ENCODE results near the gene KIF26B. TPM values are rescaled to one million over a fixed set of nuclear protein-coding genes. Genes with fewer than 3 reads are reported as not detected.

KIF26B gene
- total and polyA plus RNA-seq, 10 of the 15 experiments (the other 5 are each of a cell fraction or from before 2014, with no cell fraction given), result 0.35 to 11.6 (median 2.2) TPM

GRCh38 chr1:245698116-245698515, 543.3 kb downstream of the KIF26B start:
- Histone ChIP-seq H3K27ac (ENCODE audit: control insufficient read depth, insufficient read depth) (no peak overlapping the region), H4K20me1 (ENCODE audit: control insufficient read depth, insufficient read depth) (no peaks in the 10 kb centered on the region), H3K4me3 (no peak overlapping the region), H3K4me1 (ENCODE audit: control insufficient read depth, insufficient read depth, low read length) (no peaks in the 10 kb centered on the region), H3K79me2 (ENCODE audit: control insufficient read depth, insufficient read depth, low read length) (no peaks in the 10 kb centered on the region), H3K36me3 (ENCODE audit: control insufficient read depth in 2 of 2, insufficient read depth in 2 of 2, low read length in 1 of 2) (peaks cover 0 to 2% of the 10 kb centered on the region in 2 experiments; a peak in 2 of 4 replicates), H2AFZ (ENCODE audit: control insufficient read depth, low read depth, low read length) (no peak overlapping the region), H3K27me3 (replicated peaks in 1 of 2; ENCODE audit: control insufficient read depth in 2 of 2, insufficient read depth in 2 of 2, low read length in 1 of 2) (no peaks in the 10 kb centered on the region), H3K9ac (ENCODE audit: control insufficient read depth, insufficient read depth, low read length) (no peak overlapping the region), H3K9me3 (replicated peaks; ENCODE audit: control insufficient read depth, insufficient read depth, low read length) (no peaks in the 10 kb centered on the region), H3K4me2 (ENCODE audit: control insufficient read depth, insufficient read depth) (no peak overlapping the region)
- no peak for DNase-seq (ENCODE audit: low read depth, low spot score)
- no peak for FAIRE-seq
- intact Hi-C loops (cut with micrococcal nuclease; ENCODE audit: unreplicated experiment), result loop anchor here (10.0 kb wide), 1 partner anchor 543 kb away; the partner anchor contains the start of gene KIF26B
- in situ Hi-C loops (cut with MboI), result no loop called here
- ChIA-PET CTCF (no interaction called here), POLR2A (no interaction called here), RAD21 (ENCODE audit: unreplicated experiment) (no interaction called here), SMC1A (ENCODE audit: uncharacterized antibody, unreplicated experiment) (no interaction called here)
- no TSS peak for BruUV-seq (replicated peaks)
- ATAC-seq, result no peak
- 68% methylated on average over 14 of the region's 14 CpGs for WGBS (ENCODE audit: insufficient coverage, insufficient replicate concordance, low lambda C conversion rate, missing lambda C conversion rate)
- TF ChIP-seq ELK1 (IDR thresholded peaks at IDR 0.05; ENCODE audit: low read depth, low read length), result no peak
- TF ChIP-seq CREM (IDR thresholded peaks at IDR 0.05; ENCODE audit: low read depth), result no peak
- no peak for TF ChIP-seq ZNF384 (IDR thresholded peaks at IDR 0.05; ENCODE audit: borderline replicate concordance, low read depth, low read length)
- no peak for TF ChIP-seq NRF1 (conservative IDR thresholded peaks at IDR 0.05; ENCODE audit: low read depth, low read length)
- TF ChIP-seq SMARCA5 (IDR thresholded peaks at IDR 0.05), result no peak
- no peak for TF ChIP-seq ZBED1 (IDR thresholded peaks at IDR 0.05; ENCODE audit: borderline replicate concordance)
- TF ChIP-seq ZNF592 (IDR thresholded peaks at IDR 0.05), result no peak
- no peak for TF ChIP-seq SMC3 (IDR thresholded peaks at IDR 0.05; ENCODE audit: borderline replicate concordance, low read length)
- no peak for TF ChIP-seq IRF4 (IDR thresholded peaks at IDR 0.05; ENCODE audit: low read depth, low read length)
- TF ChIP-seq ZNF207 (IDR thresholded peaks at IDR 0.05; ENCODE audit: borderline replicate concordance), result no peak
- no peak for TF ChIP-seq E2F8 (IDR thresholded peaks at IDR 0.05; ENCODE audit: low read depth, partially characterized antibody)
- no peak for TF ChIP-seq SKIL (IDR thresholded peaks at IDR 0.05; ENCODE audit: low read depth, poor library complexity, severe bottlenecking)
- TF ChIP-seq TBL1XR1 (IDR thresholded peaks at IDR 0.05; ENCODE audit: low read depth, low read length), result no peak
- no peak for TF ChIP-seq CBX3 (IDR thresholded peaks at IDR 0.05; ENCODE audit: borderline replicate concordance, low read depth)
- no peak for TF ChIP-seq DPF2 (IDR thresholded peaks at IDR 0.05)
- TF ChIP-seq ZNF622 (IDR thresholded peaks at IDR 0.05), result no peak
